Breast epithelium (tissue), 3 donors: ENCODE measurements around the gene ABHD12B.

ENCODE experiments used
- POLR2AphosphoS5 ChIP-seq, 3 donors: sonication (generic); formaldehyde crosslinking; IDR thresholded peaks; one replicate each; pipeline ENCODE4 v1.6.1; 2017; ENCODE audit warnings: antibody characterized with exemption in 3 of 3
- TF ChIP-seq, protein P1 (sequence below), 3 donors: fragments of 450-650 bp; IDR thresholded peaks; one replicate each; pipeline ENCODE4 v1.5.1; 2016 to 2017; ENCODE audit warnings: antibody characterized with exemption in 3 of 3, mild to moderate bottlenecking in 3 of 3, moderate library complexity in 3 of 3

DNA sequence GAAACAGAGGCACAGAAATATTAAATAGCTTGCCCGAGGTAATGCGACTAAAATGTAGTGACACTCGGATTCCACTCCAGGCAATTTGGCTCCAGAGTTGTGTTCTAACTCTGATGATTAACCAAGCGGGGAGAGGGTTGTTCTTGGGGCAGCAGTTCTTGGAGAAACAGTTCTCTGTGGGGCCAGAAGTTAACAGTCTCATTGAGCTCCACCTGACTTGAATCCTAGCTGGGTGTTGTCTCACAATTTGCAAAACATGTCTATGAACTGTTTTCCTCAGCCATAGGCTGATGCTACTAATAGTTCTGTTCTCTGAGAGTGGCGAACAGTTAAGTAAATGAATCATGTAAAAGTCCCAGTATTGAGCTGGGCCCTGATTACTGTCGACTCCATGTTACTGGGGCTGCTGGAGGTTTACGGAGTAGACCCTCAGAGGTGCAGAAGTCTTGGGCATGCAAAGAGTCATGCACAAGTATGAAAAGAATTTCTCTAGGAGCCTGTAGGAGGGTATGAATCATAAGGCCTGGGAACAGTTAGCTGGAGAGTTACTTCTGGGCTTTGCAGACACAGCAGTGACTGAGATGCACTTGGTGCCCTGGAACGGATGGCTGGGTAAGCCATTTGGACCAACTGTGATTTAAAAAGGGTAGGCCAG is 25.5 kb upstream of the ABHD12B start:
- TF ChIP-seq, protein P1, sequence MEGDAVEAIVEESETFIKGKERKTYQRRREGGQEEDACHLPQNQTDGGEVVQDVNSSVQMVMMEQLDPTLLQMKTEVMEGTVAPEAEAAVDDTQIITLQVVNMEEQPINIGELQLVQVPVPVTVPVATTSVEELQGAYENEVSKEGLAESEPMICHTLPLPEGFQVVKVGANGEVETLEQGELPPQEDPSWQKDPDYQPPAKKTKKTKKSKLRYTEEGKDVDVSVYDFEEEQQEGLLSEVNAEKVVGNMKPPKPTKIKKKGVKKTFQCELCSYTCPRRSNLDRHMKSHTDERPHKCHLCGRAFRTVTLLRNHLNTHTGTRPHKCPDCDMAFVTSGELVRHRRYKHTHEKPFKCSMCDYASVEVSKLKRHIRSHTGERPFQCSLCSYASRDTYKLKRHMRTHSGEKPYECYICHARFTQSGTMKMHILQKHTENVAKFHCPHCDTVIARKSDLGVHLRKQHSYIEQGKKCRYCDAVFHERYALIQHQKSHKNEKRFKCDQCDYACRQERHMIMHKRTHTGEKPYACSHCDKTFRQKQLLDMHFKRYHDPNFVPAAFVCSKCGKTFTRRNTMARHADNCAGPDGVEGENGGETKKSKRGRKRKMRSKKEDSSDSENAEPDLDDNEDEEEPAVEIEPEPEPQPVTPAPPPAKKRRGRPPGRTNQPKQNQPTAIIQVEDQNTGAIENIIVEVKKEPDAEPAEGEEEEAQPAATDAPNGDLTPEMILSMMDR (IDR thresholded peaks at IDR 0.05), result no peak
- TF ChIP-seq POLR2AphosphoS5 (IDR thresholded peaks at IDR 0.05), result no peak
